PFSK-1 (cell line): ENCODE measurements around the gene SYNC.

Experiments
- FOXP2 ChIP-seq: optimal IDR thresholded peaks from 2 replicates; pipeline ENCODE3; 2011; ENCODE audit warnings: borderline replicate concordance, control low read depth, inconsistent platforms; ENCODE audit not compliant: insufficient read depth; ENCODE audit errors: extremely low read length, extremely low read depth
- POLR2AphosphoS5 ChIP-seq: IDR thresholded peaks from 2 replicates; pipeline ENCODE4 v1.6.1; 2012; ENCODE audit warnings: low read depth, mild to moderate bottlenecking, control low read depth, low read length, moderate library complexity
- REST ChIP-seq, 2 experiments: IDR thresholded peaks; 2 replicates each; pipeline versions ENCODE4 v1.6.1 to v1.8.0; 2011 to 2012; ENCODE audit warnings: low read depth in 2 of 2, low read length in 2 of 2, control low read depth in 1 of 2, inconsistent platforms in 1 of 2, mild to moderate bottlenecking in 1 of 2, moderate library complexity in 1 of 2; ENCODE audit not compliant: insufficient read depth in 1 of 2
- SIN3A ChIP-seq: IDR thresholded peaks from 2 replicates; pipeline ENCODE4 v1.6.1; 2012; ENCODE audit warnings: mild to moderate bottlenecking, low read length, moderate library complexity, borderline replicate concordance; ENCODE audit not compliant: insufficient read depth
- TAF1 ChIP-seq: IDR thresholded peaks from 2 replicates; pipeline ENCODE4 v1.6.1; 2012; ENCODE audit warnings: low read length, control low read depth, borderline replicate concordance; ENCODE audit not compliant: insufficient read depth

The SYNC gene

GRCh38 chr1:32695098-32695904 lies 7.3 kb downstream of the SYNC start:
- TF ChIP-seq SIN3A (no peak), FOXP2 (peak; percentile 53)

- TF ChIP-seq FOXP2 = no peak
- TF ChIP-seq REST (IDR thresholded peaks at IDR 0.05; ENCODE audit: insufficient read depth in 1 of 2, low read depth in 2 of 2, low read length in 2 of 2) = no peak
- no peak for TF ChIP-seq TAF1
- no peak for TF ChIP-seq SIN3A
- TF ChIP-seq POLR2AphosphoS5 = no peak
Measured at GRCh38 chr1:32693455-32694174, 9.0 kb downstream of the SYNC start.

GRCh38 chr1:32686387-32686786 lies 16.2 kb downstream of the SYNC start:
- TF ChIP-seq SIN3A = no peak
- TF ChIP-seq TAF1 = no peak
- TF ChIP-seq REST (IDR thresholded peaks at IDR 0.05; ENCODE audit: insufficient read depth in 1 of 2, low read depth in 2 of 2, low read length in 2 of 2) = no peak
- no peak for TF ChIP-seq POLR2AphosphoS5
- no peak for TF ChIP-seq FOXP2

- TF ChIP-seq TAF1 = no peak
- no peak for TF ChIP-seq FOXP2
- TF ChIP-seq POLR2AphosphoS5 = no peak
- no peak for TF ChIP-seq REST (IDR thresholded peaks at IDR 0.05; ENCODE audit: insufficient read depth in 1 of 2, low read depth in 2 of 2, low read length in 2 of 2)
- no peak for TF ChIP-seq SIN3A
Measured at GRCh38 chr1:32685498-32685897, 17.1 kb downstream of the SYNC start.

GRCh38 chr1:32684167-32684811 lies 18.3 kb downstream of the SYNC start:
- TF ChIP-seq TAF1 (no peak), POLR2AphosphoS5 (no peak)

- TF ChIP-seq POLR2AphosphoS5 = 0 out of 2 replicates have a peak, but pooled peaks have one; percentile 29
- TF ChIP-seq FOXP2 = no peak
- TF ChIP-seq SIN3A = no peak
Measured at GRCh38 chr1:32683397-32683796, 19.2 kb downstream of the SYNC start.
